ENCODE measurements around the gene NETO1.

DNA sequence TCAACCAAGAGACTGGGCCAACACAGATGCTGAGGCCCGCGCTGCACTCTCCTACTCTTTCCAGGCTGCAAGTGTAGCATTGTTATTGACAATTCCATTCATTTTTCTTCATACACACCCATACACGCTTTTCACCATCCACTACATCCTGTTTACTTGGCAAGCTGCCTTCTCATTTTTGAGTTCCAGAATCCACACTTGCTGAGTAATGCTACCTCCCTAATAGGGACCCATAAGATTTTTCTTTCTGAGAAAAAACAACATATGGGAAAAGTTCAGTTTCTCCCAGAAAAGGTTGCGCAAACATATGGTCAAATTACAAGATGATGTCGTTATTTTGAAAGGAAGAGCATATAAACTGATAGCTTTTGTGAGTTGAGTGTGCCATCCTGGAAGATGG, 3.3 kb upstream of the NETO1 start:
- TF ChIP-seq, protein P1, sequence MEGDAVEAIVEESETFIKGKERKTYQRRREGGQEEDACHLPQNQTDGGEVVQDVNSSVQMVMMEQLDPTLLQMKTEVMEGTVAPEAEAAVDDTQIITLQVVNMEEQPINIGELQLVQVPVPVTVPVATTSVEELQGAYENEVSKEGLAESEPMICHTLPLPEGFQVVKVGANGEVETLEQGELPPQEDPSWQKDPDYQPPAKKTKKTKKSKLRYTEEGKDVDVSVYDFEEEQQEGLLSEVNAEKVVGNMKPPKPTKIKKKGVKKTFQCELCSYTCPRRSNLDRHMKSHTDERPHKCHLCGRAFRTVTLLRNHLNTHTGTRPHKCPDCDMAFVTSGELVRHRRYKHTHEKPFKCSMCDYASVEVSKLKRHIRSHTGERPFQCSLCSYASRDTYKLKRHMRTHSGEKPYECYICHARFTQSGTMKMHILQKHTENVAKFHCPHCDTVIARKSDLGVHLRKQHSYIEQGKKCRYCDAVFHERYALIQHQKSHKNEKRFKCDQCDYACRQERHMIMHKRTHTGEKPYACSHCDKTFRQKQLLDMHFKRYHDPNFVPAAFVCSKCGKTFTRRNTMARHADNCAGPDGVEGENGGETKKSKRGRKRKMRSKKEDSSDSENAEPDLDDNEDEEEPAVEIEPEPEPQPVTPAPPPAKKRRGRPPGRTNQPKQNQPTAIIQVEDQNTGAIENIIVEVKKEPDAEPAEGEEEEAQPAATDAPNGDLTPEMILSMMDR (conservative IDR thresholded peaks at IDR 0.05; ENCODE audit: low read length): no peak
- TF ChIP-seq EZH2phosphoT487 (IDR thresholded peaks at IDR 0.05; ENCODE audit: borderline replicate concordance, low read depth, low read length): no peak
